ENCODE measurements around the gene EMSY. TPM values are rescaled to one million over a fixed set of nuclear protein-coding genes. Genes with fewer than 3 reads are reported as not detected.

EMSY gene
- total RNA-seq, 2 experiments from 2014 or later: 23.2 to 26.7 TPM

GRCh38 chr11:76501526-76502202 lies 56.8 kb downstream of the EMSY start:
- peaks cover 31% of the 10 kb centered on the region for H3K36me3 Mint-ChIP-seq (ENCODE audit: low read depth)
- H3K27ac Mint-ChIP-seq: no peak overlapping the region
- H3K4me3 Mint-ChIP-seq: no peak overlapping the region
- CTCF ChIA-PET: interaction anchor here (0.7 kb wide), 1 partner anchor 26 kb away, joined by 3 read pairs; no protein-coding TSS in a partner anchor
- H3K27me3 Mint-ChIP-seq (ENCODE audit: low read depth): no peaks in the 10 kb centered on the region
- H3K9me3 Mint-ChIP-seq: peaks cover 9% of the 10 kb centered on the region
- DNase-seq: no peak
- H3K4me1 Mint-ChIP-seq (ENCODE audit: low read depth): no peaks in the 10 kb centered on the region
- intact Hi-C loops (cut with micrococcal nuclease): no loop called here

GRCh38 chr11:76506833-76507232 lies 62.0 kb downstream of the EMSY start:
- Mint-ChIP-seq H3K4me1 (ENCODE audit: low read depth) (no peaks in the 10 kb centered on the region), H3K9me3 (no peaks in the 10 kb centered on the region), H3K36me3 (ENCODE audit: low read depth) (peaks cover 10% of the 10 kb centered on the region), H3K27ac (no peak overlapping the region), H3K4me3 (no peak overlapping the region), H3K27me3 (ENCODE audit: low read depth) (no peaks in the 10 kb centered on the region)
- no peak for DNase-seq
- CTCF ChIA-PET: no interaction called here
- intact Hi-C loops (cut with micrococcal nuclease): no loop called here

GRCh38 chr11:76510060-76511047 lies 65.5 kb downstream of the EMSY start:
- CTCF ChIA-PET: interaction anchor here (0.6 kb wide), 1 partner anchor 146 kb away, joined by 3 read pairs; no protein-coding TSS in a partner anchor

GRCh38 chr11:76512851-76513653 lies 68.2 kb downstream of the EMSY start:
- Mint-ChIP-seq H3K36me3 (ENCODE audit: low read depth) (peaks cover 2% of the 10 kb centered on the region), H3K4me1 (ENCODE audit: low read depth) (no peaks in the 10 kb centered on the region), H3K4me3 (no peak overlapping the region), H3K9me3 (no peaks in the 10 kb centered on the region), H3K27me3 (ENCODE audit: low read depth) (no peaks in the 10 kb centered on the region), H3K27ac (no peak overlapping the region)
- intact Hi-C loops (cut with micrococcal nuclease): loop anchor here (2.0 to 5.0 kb wide), 2 partner anchors 194 to 306 kb away; partner anchors contain the start of gene WNT11
- no peak for DNase-seq
- CTCF ChIA-PET: interaction anchor here (0.7 to 1.7 kb wide), 5 partner anchors 13 to 647 kb away, joined by 3 to 12 read pairs (median 3); no protein-coding TSS in a partner anchor

More at GRCh38 chr11:76510060-76511047, 65.5 kb downstream of the EMSY start:
- Mint-ChIP-seq H3K27ac (no peak overlapping the region), H3K4me3 (no peak overlapping the region), H3K9me3 (no peaks in the 10 kb centered on the region), H3K4me1 (ENCODE audit: low read depth) (no peaks in the 10 kb centered on the region), H3K36me3 (ENCODE audit: low read depth) (peaks cover 3% of the 10 kb centered on the region), H3K27me3 (ENCODE audit: low read depth) (no peaks in the 10 kb centered on the region)
- no peak for DNase-seq
- intact Hi-C loops (cut with micrococcal nuclease): loop anchor here (5.0 kb wide), 1 partner anchor 303 kb away; the partner anchor contains the start of gene WNT11

- H3K27ac Mint-ChIP-seq: no peak overlapping the region
- no peaks in the 10 kb centered on the region for H3K36me3 Mint-ChIP-seq (ENCODE audit: low read depth)
- CTCF ChIA-PET: interaction anchor here (0.6 to 1.7 kb wide), 2 partner anchors 224 to 306 kb away, joined by 3 to 12 read pairs; no protein-coding TSS in a partner anchor
- H3K9me3 Mint-ChIP-seq: no peaks in the 10 kb centered on the region
- H3K4me1 Mint-ChIP-seq (ENCODE audit: low read depth): no peaks in the 10 kb centered on the region
- intact Hi-C loops (cut with micrococcal nuclease): loop anchor here (2.0 to 5.0 kb wide), 2 partner anchors 195 to 306 kb away; partner anchors contain the start of gene WNT11
- H3K27me3 Mint-ChIP-seq (ENCODE audit: low read depth): no peaks in the 10 kb centered on the region
- DNase-seq: no peak
- H3K4me3 Mint-ChIP-seq: no peak overlapping the region
These were observed 68.8 kb downstream of the EMSY start for GRCh38 chr11:76513654-76514034.

- H3K4me1 Mint-ChIP-seq (ENCODE audit: low read depth): no peaks in the 10 kb centered on the region
- peaks cover 3% of the 10 kb centered on the region for H3K36me3 Mint-ChIP-seq (ENCODE audit: low read depth)
- H3K27ac Mint-ChIP-seq: no peak overlapping the region
- no peaks in the 10 kb centered on the region for H3K27me3 Mint-ChIP-seq (ENCODE audit: low read depth)
- no peaks in the 10 kb centered on the region for H3K9me3 Mint-ChIP-seq
- H3K4me3 Mint-ChIP-seq: no peak overlapping the region
- CTCF ChIA-PET: no interaction called here
- intact Hi-C loops (cut with micrococcal nuclease): no loop called here
- no peak for DNase-seq
These were observed 70.7 kb downstream of the EMSY start for GRCh38 chr11:76515494-76515893.

- Mint-ChIP-seq H3K27ac (no peak overlapping the region), H3K9me3 (no peaks in the 10 kb centered on the region), H3K27me3 (ENCODE audit: low read depth) (no peaks in the 10 kb centered on the region), H3K36me3 (ENCODE audit: low read depth) (peaks cover 22% of the 10 kb centered on the region), H3K4me1 (ENCODE audit: low read depth) (no peaks in the 10 kb centered on the region), H3K4me3 (no peak overlapping the region)
- intact Hi-C loops (cut with micrococcal nuclease): no loop called here
- CTCF ChIA-PET: no interaction called here
- DNase-seq: no peak
These were observed 78.3 kb downstream of the EMSY start for GRCh38 chr11:76523147-76523546.

GRCh38 chr11:76523786-76524436 lies 79.1 kb downstream of the EMSY start:
- no peak overlapping the region for H3K27ac Mint-ChIP-seq
- H3K4me3 Mint-ChIP-seq: no peak overlapping the region
- peaks cover 22% of the 10 kb centered on the region for H3K36me3 Mint-ChIP-seq (ENCODE audit: low read depth)
- H3K9me3 Mint-ChIP-seq: no peaks in the 10 kb centered on the region
- CTCF ChIA-PET: no interaction called here
- no peaks in the 10 kb centered on the region for H3K27me3 Mint-ChIP-seq (ENCODE audit: low read depth)
- intact Hi-C loops (cut with micrococcal nuclease): no loop called here
- no peak for DNase-seq
- no peaks in the 10 kb centered on the region for H3K4me1 Mint-ChIP-seq (ENCODE audit: low read depth)

- Mint-ChIP-seq H3K36me3 (ENCODE audit: low read depth) (peaks cover 25% of the 10 kb centered on the region), H3K4me3 (no peak overlapping the region), H3K27ac (no peak overlapping the region), H3K4me1 (ENCODE audit: low read depth) (no peaks in the 10 kb centered on the region), H3K9me3 (no peaks in the 10 kb centered on the region), H3K27me3 (ENCODE audit: low read depth) (no peaks in the 10 kb centered on the region)
- CTCF ChIA-PET: no interaction called here
- no peak for DNase-seq
- intact Hi-C loops (cut with micrococcal nuclease): no loop called here
These were observed 79.6 kb downstream of the EMSY start for GRCh38 chr11:76524461-76524860.

- H3K9me3 Mint-ChIP-seq: no peaks in the 10 kb centered on the region
- H3K36me3 Mint-ChIP-seq (ENCODE audit: low read depth): peaks cover 25% of the 10 kb centered on the region
- intact Hi-C loops (cut with micrococcal nuclease): no loop called here
- H3K4me3 Mint-ChIP-seq: no peak overlapping the region
- no peak overlapping the region for H3K27ac Mint-ChIP-seq
- H3K4me1 Mint-ChIP-seq (ENCODE audit: low read depth): no peaks in the 10 kb centered on the region
- no peaks in the 10 kb centered on the region for H3K27me3 Mint-ChIP-seq (ENCODE audit: low read depth)
- DNase-seq: no peak
- CTCF ChIA-PET: no interaction called here
These were observed 80.1 kb downstream of the EMSY start for GRCh38 chr11:76524919-76525318.

GRCh38 chr11:76526878-76527277 lies 82.1 kb downstream of the EMSY start:
- DNase-seq: no peak
- intact Hi-C loops (cut with micrococcal nuclease): no loop called here
- no peak overlapping the region for H3K27ac Mint-ChIP-seq
- no peak overlapping the region for H3K4me3 Mint-ChIP-seq
- no peaks in the 10 kb centered on the region for H3K4me1 Mint-ChIP-seq (ENCODE audit: low read depth)
- H3K36me3 Mint-ChIP-seq (ENCODE audit: low read depth): peaks cover 27% of the 10 kb centered on the region
- no peaks in the 10 kb centered on the region for H3K9me3 Mint-ChIP-seq
- no peaks in the 10 kb centered on the region for H3K27me3 Mint-ChIP-seq (ENCODE audit: low read depth)
- CTCF ChIA-PET: no interaction called here

Data from activated naive CD4-positive, alpha-beta T cell treated with anti-CD3 and anti-CD28 coated beads for 36 hours (primary cell).